Astrocyte of the cerebellum (primary cell): ENCODE results near the gene HSF4.

Source experiments
- DNase-seq: peaks from one replicate; pipeline ENCODE4 v3.0.0-alpha.2; 2011; ENCODE audit warnings: low read depth
- H3K4me3 ChIP-seq: 2 replicates; pipeline ENCODE4 v1.5.1; 2011; ENCODE audit warnings: mild to moderate bottlenecking, low read depth, low read length, moderate library complexity
- in situ Hi-C: cut with HindIII; loops from 2 replicates; pipeline ENCODE4 v1.10.0; 2017; ENCODE audit warnings: low sequenced_read_pairs
- TF ChIP-seq, protein P1 (sequence below): IDR thresholded peaks from 2 replicates; pipeline ENCODE4 v1.5.1; 2012; ENCODE audit warnings: low read length, low read depth, moderate library complexity, mild to moderate bottlenecking; ENCODE audit errors: missing control alignments

HSF4 gene

GRCh38 chr16:67162506-67163163, 1.9 kb upstream of the HSF4 start:
- no peak overlapping the region for H3K4me3 ChIP-seq
- in situ Hi-C loops: no loop called here
- DNase-seq: no peak
- TF ChIP-seq, protein P1, sequence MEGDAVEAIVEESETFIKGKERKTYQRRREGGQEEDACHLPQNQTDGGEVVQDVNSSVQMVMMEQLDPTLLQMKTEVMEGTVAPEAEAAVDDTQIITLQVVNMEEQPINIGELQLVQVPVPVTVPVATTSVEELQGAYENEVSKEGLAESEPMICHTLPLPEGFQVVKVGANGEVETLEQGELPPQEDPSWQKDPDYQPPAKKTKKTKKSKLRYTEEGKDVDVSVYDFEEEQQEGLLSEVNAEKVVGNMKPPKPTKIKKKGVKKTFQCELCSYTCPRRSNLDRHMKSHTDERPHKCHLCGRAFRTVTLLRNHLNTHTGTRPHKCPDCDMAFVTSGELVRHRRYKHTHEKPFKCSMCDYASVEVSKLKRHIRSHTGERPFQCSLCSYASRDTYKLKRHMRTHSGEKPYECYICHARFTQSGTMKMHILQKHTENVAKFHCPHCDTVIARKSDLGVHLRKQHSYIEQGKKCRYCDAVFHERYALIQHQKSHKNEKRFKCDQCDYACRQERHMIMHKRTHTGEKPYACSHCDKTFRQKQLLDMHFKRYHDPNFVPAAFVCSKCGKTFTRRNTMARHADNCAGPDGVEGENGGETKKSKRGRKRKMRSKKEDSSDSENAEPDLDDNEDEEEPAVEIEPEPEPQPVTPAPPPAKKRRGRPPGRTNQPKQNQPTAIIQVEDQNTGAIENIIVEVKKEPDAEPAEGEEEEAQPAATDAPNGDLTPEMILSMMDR: no peak

DNA sequence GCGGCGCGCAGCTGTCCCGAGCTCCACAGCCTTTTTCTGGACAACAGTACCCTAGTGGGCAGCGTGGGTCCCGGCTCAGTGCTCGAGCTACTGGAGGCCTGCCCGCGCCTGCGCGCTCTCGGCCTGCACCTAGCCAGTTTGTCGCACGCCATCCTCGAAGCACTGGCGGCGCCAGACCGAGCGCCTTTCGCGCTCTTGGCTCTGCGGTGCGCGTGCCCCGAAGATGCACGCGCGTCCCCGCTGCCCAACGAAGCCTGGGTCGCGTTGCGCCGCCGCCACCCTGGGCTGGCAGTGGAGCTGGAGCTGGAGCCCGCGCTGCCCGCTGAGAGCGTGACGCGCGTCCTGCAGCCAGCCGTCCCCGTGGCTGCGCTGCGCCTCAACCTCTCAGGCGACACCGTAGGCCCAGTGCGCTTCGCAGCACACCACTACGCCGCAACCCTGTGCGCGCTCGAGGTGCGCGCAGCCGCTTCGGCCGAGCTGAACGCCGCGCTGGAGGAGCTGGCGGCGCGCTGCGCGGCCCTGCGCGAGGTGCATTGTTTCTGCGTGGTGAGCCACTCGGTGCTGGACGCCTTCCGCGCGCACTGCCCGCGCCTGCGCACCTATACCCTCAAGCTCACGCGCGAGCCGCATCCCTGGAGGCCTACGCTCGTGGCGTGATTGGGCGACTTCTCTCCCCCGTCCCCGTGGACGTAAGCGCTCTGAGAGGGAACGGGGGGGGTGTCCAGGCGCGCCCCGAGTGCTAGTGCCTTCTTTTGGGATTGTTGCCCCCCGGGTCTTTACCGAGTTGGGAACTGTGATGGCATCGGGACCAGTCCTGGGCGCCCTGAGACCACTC, 1.2 kb upstream of the HSF4 start:
- H3K4me3 ChIP-seq: peak overlapping the region; percentile 18
- no peak for DNase-seq
- TF ChIP-seq, protein P1: no peak
- in situ Hi-C loops: no loop called here

- in situ Hi-C loops: no loop called here
- TF ChIP-seq, protein P1: no peak
- DNase-seq: no peak
- peak overlapping the region; percentile 18 for H3K4me3 ChIP-seq
Observed at GRCh38 chr16:67163999-67164558, 466 bp upstream of the HSF4 start.

- no peak for DNase-seq
- in situ Hi-C loops: no loop called here
- TF ChIP-seq, protein P1: no peak
- no peak overlapping the region for H3K4me3 ChIP-seq
Observed at GRCh38 chr16:67165121-67166078, 855 bp downstream of the HSF4 start.

GRCh38 chr16:67166110-67166547, 1.6 kb downstream of the HSF4 start:
- no peak for DNase-seq
- in situ Hi-C loops: no loop called here
- TF ChIP-seq, protein P1: no peak
- H3K4me3 ChIP-seq: no peak overlapping the region
